Esophagus squamous epithelium (tissue), 4 donors: ENCODE measurements around the gene RASL11A.

ENCODE experiments used
- POLR2A ChIP-seq, 4 donors: fragments of 450-650 bp; IDR thresholded peaks; one replicate each; pipeline ENCODE4 v1.6.1; 2017; ENCODE audit warnings: antibody characterized with exemption in 4 of 4, mild to moderate bottlenecking in 4 of 4, moderate library complexity in 3 of 4
- TF ChIP-seq, protein P1 (sequence below), 6 experiments: fragments of 450-650 bp in 4 of 6; fragments of 200-600 bp in 2 of 6; sonication (generic) in 2 of 6; IDR thresholded peaks; one replicate each; pipeline ENCODE4 v1.5.1; 2016 to 2019; ENCODE audit warnings: antibody characterized with exemption in 6 of 6, mild to moderate bottlenecking in 4 of 6, moderate library complexity in 4 of 6

DNA sequence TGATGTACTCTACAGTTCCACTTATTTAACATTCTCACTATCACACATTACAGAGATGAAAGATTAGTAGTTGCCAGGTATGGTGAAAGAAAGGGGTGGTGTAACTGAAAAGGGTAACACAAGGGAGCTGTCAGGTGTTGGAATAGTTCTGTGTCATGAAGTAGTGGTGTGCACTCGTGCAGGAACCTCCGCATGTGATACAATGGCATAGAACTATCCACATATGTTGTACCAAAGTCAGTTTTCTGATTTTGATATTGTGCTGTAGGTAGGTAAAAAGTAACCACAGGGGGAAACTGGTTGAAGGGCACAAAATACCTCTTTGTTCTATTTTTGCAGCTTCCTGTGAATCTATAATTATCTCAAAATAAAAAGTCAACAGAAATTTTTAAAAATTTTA is 43.6 kb upstream of the RASL11A start:
- TF ChIP-seq POLR2A (IDR thresholded peaks at IDR 0.05) = no peak
- TF ChIP-seq, protein P1, sequence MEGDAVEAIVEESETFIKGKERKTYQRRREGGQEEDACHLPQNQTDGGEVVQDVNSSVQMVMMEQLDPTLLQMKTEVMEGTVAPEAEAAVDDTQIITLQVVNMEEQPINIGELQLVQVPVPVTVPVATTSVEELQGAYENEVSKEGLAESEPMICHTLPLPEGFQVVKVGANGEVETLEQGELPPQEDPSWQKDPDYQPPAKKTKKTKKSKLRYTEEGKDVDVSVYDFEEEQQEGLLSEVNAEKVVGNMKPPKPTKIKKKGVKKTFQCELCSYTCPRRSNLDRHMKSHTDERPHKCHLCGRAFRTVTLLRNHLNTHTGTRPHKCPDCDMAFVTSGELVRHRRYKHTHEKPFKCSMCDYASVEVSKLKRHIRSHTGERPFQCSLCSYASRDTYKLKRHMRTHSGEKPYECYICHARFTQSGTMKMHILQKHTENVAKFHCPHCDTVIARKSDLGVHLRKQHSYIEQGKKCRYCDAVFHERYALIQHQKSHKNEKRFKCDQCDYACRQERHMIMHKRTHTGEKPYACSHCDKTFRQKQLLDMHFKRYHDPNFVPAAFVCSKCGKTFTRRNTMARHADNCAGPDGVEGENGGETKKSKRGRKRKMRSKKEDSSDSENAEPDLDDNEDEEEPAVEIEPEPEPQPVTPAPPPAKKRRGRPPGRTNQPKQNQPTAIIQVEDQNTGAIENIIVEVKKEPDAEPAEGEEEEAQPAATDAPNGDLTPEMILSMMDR (IDR thresholded peaks at IDR 0.05) = no peak
